Activated CD8-positive, alpha-beta memory T cell treated with anti-CD3 and anti-CD28 coated beads, Interleukin-2, amount 50 U/mL, for 24 hours (primary cell): ENCODE measurements around the gene PRXL2B.
"Not testable (repeated sequence)": the region's sequence is repeated elsewhere in the genome, so short reads cannot be mapped to it uniquely, and the experiment has no call there.

Source experiments
- DNase-seq: peaks from one replicate; pipeline ENCODE4 v3.0.0-alpha.2; 2020; ENCODE audit errors: extremely low read depth

Gene PRXL2B

GRCh38 chr1:2564006-2564814, 22.4 kb upstream of the PRXL2B start:
- DNase-seq: no peak

GRCh38 chr1:2564815-2565374, 21.7 kb upstream of the PRXL2B start:
- no peak for DNase-seq

GRCh38 chr1:2566101-2567045, 20.2 kb upstream of the PRXL2B start:
- no peak for DNase-seq

GRCh38 chr1:2567083-2567679, 19.4 kb upstream of the PRXL2B start:
- DNase-seq: no peak

DNA sequence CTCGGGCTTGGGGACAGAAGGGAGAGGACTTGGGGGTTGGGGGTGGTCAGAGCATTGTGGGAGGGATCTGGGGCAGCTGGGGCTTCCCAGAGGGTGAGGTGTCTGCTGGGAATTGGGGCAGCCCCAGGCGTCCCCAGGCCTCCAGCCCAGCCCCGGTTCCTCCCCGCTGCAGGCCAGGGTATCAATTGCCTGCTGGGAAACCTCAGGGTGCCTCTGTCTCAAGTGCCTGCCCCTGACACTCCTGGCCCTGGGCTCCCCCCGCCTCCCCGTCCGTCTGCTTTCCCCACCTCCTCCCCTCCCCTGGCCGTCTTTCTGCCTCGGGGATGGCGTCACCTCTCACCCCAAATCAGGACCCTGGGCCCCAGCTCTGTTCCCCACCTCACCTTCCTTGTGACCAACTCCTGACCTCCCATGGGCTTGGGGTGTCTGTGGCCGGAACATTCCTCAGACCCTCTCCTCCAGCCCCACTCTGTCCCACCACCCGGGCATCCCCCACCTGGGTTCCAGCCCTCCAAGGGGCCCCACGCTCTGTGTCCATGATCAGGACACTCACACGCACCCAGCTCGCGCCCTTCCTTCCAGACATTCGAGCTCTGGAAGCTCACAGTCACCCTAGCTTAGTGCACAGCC, 18.3 kb upstream of the PRXL2B start:
- DNase-seq: not testable (repeated sequence)

- DNase-seq: no peak
These were observed 17.5 kb upstream of the PRXL2B start for GRCh38 chr1:2569060-2569459.

DNA sequence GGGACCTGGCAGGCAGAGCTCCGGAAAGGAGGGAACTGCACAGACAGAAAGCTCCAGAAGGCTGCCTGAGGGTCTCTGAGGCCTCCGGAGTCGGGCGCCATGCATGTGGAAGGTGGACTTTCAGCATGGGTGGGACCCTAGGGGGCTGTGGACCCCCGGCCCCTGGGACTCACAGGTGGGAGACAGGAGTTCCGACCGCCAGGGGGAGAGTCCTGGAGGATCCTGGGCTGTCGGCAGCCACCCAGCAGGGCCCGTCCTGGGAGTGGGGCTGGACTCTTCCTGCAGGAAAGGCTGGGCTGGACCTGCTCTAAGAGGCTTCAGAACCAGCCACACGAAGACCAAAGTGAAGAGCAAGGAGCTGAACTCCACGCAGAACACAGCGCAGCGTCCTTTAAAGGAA, 16.9 kb upstream of the PRXL2B start:
- not testable (repeated sequence) for DNase-seq

- no peak for DNase-seq
These were observed 16.2 kb upstream of the PRXL2B start for GRCh38 chr1:2570332-2570731.

- DNase-seq: no peak
These were observed 15.2 kb upstream of the PRXL2B start for GRCh38 chr1:2571348-2571747.

DNA sequence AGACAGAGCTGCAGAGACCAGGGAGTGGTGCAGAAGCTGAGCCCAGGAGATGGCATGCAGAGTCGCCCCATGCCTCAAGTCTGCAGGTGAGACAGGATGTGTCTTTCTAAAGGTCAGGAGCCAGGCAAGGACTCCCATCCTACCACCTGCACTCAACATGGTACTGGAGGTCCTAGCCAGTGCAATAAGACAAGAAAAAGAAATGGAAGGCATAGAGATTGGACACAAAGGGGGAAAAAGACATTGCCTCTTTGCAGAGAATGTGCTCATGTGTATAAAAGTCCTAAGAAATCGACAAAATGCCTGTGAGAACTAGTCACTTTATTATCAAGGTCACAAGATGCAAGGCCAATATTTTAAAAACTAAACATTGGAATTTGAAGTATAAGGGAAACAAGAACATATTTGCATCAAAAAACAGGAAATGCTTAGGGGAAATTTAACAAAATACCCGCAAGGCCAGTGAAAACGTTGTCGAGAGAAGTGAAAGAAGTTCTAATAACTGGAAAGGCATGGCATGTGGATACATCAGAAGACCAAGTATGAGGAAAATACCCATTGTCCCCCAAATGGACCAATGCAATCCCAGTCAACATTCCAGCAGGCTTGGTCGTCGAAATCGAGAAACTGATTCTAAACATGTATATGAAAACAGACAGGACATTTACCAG, 13.2 kb upstream of the PRXL2B start:
- DNase-seq: no peak

- no peak for DNase-seq
These were observed 12.2 kb upstream of the PRXL2B start for GRCh38 chr1:2574350-2574749.

DNA sequence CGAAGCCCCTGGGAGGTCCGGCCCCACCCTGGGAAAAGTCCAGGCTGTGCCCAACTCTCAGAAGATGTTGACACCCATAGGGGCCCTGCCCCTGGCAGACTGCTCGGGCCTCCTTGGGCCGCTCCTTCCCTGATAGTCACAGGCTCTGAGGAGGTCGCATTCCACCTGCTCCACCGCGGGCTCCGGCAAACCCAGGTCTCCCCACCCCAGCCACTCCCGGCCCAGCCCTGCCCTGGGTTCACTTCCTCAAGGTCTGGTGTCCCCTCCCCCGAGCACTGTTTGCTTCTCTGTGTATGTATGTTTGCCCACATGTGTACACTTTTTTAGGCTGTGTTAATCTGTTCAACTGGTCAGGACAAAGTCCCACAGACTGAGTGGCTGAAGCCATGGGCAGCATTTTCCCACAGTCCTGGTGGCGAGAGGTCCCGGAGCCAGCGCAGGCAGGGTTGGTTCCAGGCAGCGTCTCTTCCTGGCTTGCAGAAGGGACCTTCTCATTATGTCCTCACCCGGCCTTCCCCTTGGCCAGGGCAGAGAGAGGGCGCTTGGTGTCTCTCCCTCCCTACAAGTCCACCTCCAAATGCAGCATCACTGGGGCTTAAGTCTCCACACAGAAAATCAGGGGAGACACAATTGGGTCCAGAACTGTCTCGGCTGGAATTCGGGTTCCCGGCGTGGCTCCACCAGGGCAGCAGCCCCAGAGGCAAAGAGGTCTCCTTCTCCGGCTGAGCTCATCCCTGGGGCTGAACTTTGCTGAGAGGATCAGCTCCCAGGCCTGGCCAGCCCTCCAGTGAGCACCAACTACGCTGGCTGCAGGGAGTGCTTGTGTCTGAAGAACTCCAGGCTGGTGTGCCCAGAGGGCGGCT, 10.5 kb upstream of the PRXL2B start:
- DNase-seq: no peak

DNA sequence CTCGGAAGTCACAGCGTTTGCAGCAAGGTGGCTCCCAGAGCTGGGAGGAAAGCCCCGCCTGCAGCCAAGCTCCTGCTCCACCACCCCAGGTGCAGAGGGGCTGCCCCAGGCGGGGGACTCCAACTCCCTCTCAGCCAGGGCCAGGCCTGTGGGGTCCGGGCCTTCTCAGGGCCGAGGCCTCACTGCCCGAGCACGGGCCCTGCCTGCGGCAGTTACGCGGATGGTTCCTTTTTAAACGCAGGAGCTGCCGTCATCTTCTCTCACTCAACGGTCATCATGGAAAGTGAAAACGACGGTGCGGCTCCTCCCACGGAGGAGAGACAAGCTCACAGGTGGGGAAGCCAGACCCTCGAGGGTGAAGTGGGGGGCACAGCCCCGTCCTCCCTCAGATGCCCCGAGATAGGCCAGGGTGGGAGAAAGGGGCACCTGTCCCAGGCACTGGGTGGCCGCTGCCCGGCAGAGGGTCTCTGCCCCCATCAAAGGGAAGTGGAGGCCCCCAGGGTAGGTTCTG, 9.0 kb upstream of the PRXL2B start:
- DNase-seq: not testable (repeated sequence)

GRCh38 chr1:2578758-2579118, 7.8 kb upstream of the PRXL2B start:
- no peak for DNase-seq

DNA sequence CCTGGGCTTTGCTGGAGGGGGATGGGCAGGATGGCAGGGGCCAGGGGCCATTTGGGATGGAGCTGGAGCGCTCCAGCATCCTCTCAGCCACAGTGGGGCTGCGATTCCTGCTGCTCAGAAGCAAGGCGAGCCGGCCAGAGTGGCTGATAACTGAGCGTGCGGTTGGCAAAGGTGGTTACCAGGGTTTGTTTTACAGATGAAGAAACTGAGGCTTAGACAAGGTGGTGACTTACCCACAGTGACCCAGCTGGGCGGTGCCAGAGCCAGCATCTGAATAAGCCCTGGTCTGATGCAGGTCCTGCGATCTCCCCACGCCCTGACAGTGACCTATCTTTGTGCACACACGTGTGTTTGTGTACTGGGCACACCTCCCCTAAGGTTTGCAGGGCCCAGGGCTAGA, 5.9 kb upstream of the PRXL2B start:
- no peak for DNase-seq

GRCh38 chr1:2582391-2582790, 4.2 kb upstream of the PRXL2B start:
- DNase-seq: no peak

DNA sequence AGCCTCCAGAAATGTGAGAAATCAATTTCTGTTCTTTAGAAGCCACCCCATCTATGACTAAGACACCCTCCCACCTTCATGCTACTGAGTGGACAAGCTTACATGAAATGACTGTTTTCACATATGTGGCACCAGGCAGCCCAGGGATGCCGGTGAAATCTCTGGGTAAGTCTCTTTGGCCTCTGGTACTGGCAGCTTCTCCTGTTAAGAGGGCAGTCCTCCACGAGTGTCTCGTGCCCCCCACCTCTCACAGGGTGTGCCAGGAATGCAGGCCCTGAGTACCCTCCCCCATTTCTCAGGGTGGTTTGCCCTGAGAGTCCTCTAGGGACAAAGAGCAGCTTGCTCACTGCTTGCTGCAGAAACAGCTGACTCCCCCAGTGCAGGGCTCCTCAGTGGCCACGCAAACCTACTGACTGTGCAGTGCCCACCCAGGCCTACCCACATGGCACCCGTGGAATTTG, 3.2 kb upstream of the PRXL2B start:
- no peak for DNase-seq

DNA sequence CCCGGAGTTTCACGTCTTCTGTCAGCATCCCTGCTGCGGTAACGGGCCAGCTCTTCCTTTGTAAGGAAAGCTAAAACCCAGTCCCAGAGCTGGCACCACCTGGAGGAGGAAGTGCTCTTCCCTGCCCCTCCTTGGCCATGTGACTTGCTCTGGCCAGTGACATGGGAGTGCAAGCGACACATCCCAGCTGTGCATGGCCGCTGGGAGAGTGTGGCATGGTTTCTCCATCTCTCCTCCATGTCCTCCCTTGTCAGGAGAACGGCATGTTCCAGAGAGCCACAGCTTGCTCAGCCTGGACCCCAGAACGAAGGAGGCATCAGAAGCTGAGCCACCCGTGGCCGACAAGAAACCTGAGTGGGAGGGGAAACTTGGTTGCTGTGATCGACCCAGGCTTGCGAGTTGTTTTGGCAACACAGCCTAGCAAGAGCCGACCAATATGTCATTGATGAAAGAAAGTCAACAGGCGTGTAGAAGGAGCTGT, 2.7 kb upstream of the PRXL2B start:
- DNase-seq: no peak

- no peak for DNase-seq
These were observed 1.8 kb upstream of the PRXL2B start for GRCh38 chr1:2584686-2585317.
